ENCODE measurements around the gene POLD4. TPM values are rescaled to one million over a fixed set of nuclear protein-coding genes. Genes with fewer than 3 reads are reported as not detected.

Gene POLD4
- total and polyA plus RNA-seq, 2 donors (not counting 1 experiment from before 2014, with no cell fraction given) = 32.4 to 36.3 TPM

- no peak overlapping the region for H3K4me3 ChIP-seq (replicated peaks in 1 of 4; ENCODE audit: control extremely low read depth in 1 of 4, insufficient read depth in 1 of 4, low read depth in 3 of 4, low read length in 4 of 4)
- peaks cover 1% of the 10 kb centered on the region for H3K79me2 ChIP-seq (ENCODE audit: control insufficient read depth, insufficient read depth, low read length)
- no peaks in the 10 kb centered on the region for H3K36me3 ChIP-seq (ENCODE audit: control insufficient read depth, insufficient read depth, low read length)
- H3K4me2 ChIP-seq (ENCODE audit: extremely low read depth, insufficient read depth, low read length) = no peak overlapping the region
- DNase-seq (ENCODE audit: low read depth in 2 of 2) = no peak
- peaks cover 20% of the 10 kb centered on the region for H3K4me1 ChIP-seq (ENCODE audit: control insufficient read depth, extremely low read depth, insufficient read depth, low read length)
- no peaks in the 10 kb centered on the region for H4K20me1 ChIP-seq (ENCODE audit: control insufficient read depth, extremely low read depth, insufficient read depth, low read length)
- H3K9me3 ChIP-seq (ENCODE audit: control insufficient read depth, insufficient read depth, low read depth, low read length) = no peaks in the 10 kb centered on the region
- no peak overlapping the region for H2AFZ ChIP-seq (ENCODE audit: low read length)
- H3K27me3 ChIP-seq (ENCODE audit: control insufficient read depth, insufficient read depth, low read length) = no peaks in the 10 kb centered on the region
- H3K9ac ChIP-seq (ENCODE audit: insufficient read depth, low read length) = no peak overlapping the region
- no peak for TF ChIP-seq EZH2 (IDR thresholded peaks at IDR 0.05; ENCODE audit: low read length, missing control alignments)
- TF ChIP-seq, protein P1, sequence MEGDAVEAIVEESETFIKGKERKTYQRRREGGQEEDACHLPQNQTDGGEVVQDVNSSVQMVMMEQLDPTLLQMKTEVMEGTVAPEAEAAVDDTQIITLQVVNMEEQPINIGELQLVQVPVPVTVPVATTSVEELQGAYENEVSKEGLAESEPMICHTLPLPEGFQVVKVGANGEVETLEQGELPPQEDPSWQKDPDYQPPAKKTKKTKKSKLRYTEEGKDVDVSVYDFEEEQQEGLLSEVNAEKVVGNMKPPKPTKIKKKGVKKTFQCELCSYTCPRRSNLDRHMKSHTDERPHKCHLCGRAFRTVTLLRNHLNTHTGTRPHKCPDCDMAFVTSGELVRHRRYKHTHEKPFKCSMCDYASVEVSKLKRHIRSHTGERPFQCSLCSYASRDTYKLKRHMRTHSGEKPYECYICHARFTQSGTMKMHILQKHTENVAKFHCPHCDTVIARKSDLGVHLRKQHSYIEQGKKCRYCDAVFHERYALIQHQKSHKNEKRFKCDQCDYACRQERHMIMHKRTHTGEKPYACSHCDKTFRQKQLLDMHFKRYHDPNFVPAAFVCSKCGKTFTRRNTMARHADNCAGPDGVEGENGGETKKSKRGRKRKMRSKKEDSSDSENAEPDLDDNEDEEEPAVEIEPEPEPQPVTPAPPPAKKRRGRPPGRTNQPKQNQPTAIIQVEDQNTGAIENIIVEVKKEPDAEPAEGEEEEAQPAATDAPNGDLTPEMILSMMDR (conservative IDR thresholded peaks at IDR 0.05 in 1 of 2, IDR thresholded peaks at IDR 0.05 in 1 of 2; ENCODE audit: low read depth in 1 of 2, low read length in 2 of 2) = no peak
- H3K27ac ChIP-seq (ENCODE audit: insufficient read depth, low read length) = no peak overlapping the region
Measured at GRCh38 chr11:67376873-67377808, 23.8 kb upstream of the POLD4 start.

- no peak overlapping the region for H3K4me3 ChIP-seq (replicated peaks in 1 of 4; ENCODE audit: control extremely low read depth in 1 of 4, insufficient read depth in 1 of 4, low read depth in 3 of 4, low read length in 4 of 4)
- no peaks in the 10 kb centered on the region for H3K36me3 ChIP-seq (ENCODE audit: control insufficient read depth, insufficient read depth, low read length)
- H3K27me3 ChIP-seq (ENCODE audit: control insufficient read depth, insufficient read depth, low read length) = no peaks in the 10 kb centered on the region
- no peak for TF ChIP-seq EZH2 (IDR thresholded peaks at IDR 0.05; ENCODE audit: low read length, missing control alignments)
- TF ChIP-seq, protein P1 (conservative IDR thresholded peaks at IDR 0.05 in 1 of 2, IDR thresholded peaks at IDR 0.05 in 1 of 2; ENCODE audit: low read depth in 1 of 2, low read length in 2 of 2) = no peak
- H4K20me1 ChIP-seq (ENCODE audit: control insufficient read depth, extremely low read depth, insufficient read depth, low read length) = no peaks in the 10 kb centered on the region
- peaks cover 10% of the 10 kb centered on the region for H3K79me2 ChIP-seq (ENCODE audit: control insufficient read depth, insufficient read depth, low read length)
- H3K9ac ChIP-seq (ENCODE audit: insufficient read depth, low read length) = no peak overlapping the region
- no peak overlapping the region for H2AFZ ChIP-seq (ENCODE audit: low read length)
- no peak for DNase-seq (ENCODE audit: low read depth in 2 of 2)
- no peak overlapping the region for H3K4me2 ChIP-seq (ENCODE audit: extremely low read depth, insufficient read depth, low read length)
- H3K27ac ChIP-seq (ENCODE audit: insufficient read depth, low read length) = no peak overlapping the region
- no peaks in the 10 kb centered on the region for H3K9me3 ChIP-seq (ENCODE audit: control insufficient read depth, insufficient read depth, low read depth, low read length)
- peaks cover 28% of the 10 kb centered on the region for H3K4me1 ChIP-seq (ENCODE audit: control insufficient read depth, extremely low read depth, insufficient read depth, low read length)
Measured at GRCh38 chr11:67376063-67376820, 22.9 kb upstream of the POLD4 start.
